OCI-LY1 (cell line): ENCODE results near the gene GNG4.

Experiments
- H2AFZ ChIP-seq: fragments of 200-600 bp; sonication (generic), shearing (Covaris generic); 2 replicates; pipeline ENCODE4 v1.6.0; 2014; ENCODE audit warnings: antibody characterized with exemption, mild to moderate bottlenecking, low read length
- H3F3A ChIP-seq: fragments of 200-600 bp; sonication (generic), shearing (Covaris generic); 2 replicates; pipeline ENCODE4 v1.6.0; 2014; ENCODE audit warnings: mild to moderate bottlenecking, antibody characterized with exemption, low read length, moderate library complexity; ENCODE audit not compliant: insufficient read depth
- H3K27ac ChIP-seq: fragments of 200-600 bp; sonication (generic); 2 replicates; pipeline ENCODE4 v1.5.1; 2014; ENCODE audit warnings: low read length, mixed run types, mild to moderate bottlenecking, low read depth; ENCODE audit not compliant: poor library complexity, severe bottlenecking
- H3K27me3 ChIP-seq: fragments of 200-600 bp; sonication (generic); 2 replicates; pipeline ENCODE4 v1.6.0; 2014; ENCODE audit warnings: antibody characterized with exemption, mild to moderate bottlenecking, low read length, moderate library complexity; ENCODE audit not compliant: insufficient read depth
- H3K36me3 ChIP-seq: fragments of 200-600 bp; sonication (generic); 2 replicates; pipeline ENCODE4 v1.6.1; 2014; ENCODE audit warnings: mild to moderate bottlenecking, antibody characterized with exemption, low read length, moderate library complexity, mixed read lengths; ENCODE audit not compliant: insufficient read depth
- H3K4me1 ChIP-seq: fragments of 200-600 bp; sonication (generic); 2 replicates; pipeline ENCODE4 v1.5.1; 2014; ENCODE audit warnings: mild to moderate bottlenecking, low read length, moderate library complexity; ENCODE audit not compliant: insufficient read depth, severe bottlenecking
- H3K4me2 ChIP-seq: fragments of 200-600 bp; sonication (generic), shearing (Covaris generic); 2 replicates; pipeline ENCODE4 v1.6.1; 2014; ENCODE audit warnings: low read length
- H3K4me3 ChIP-seq: fragments of 200-600 bp; sonication (generic); 2 replicates; pipeline ENCODE4 v1.5.1; 2014; ENCODE audit warnings: low read length, low read depth, mild to moderate bottlenecking, mixed read lengths; ENCODE audit not compliant: poor library complexity, severe bottlenecking
- H3K79me2 ChIP-seq: fragments of 200-600 bp; shearing (Covaris generic); 2 replicates; pipeline ENCODE4 v1.6.1; 2016; ENCODE audit warnings: mixed run types, low read length, mixed read lengths; ENCODE audit not compliant: insufficient read depth
- H3K9ac ChIP-seq: fragments of 200-600 bp; sonication (generic), shearing (Covaris generic); 2 replicates; pipeline ENCODE4 v1.6.1; 2014; ENCODE audit warnings: mild to moderate bottlenecking, low read length, mixed read lengths
- H3K9me2 ChIP-seq: fragments of 200-600 bp; sonication (generic), shearing (Covaris generic); 2 replicates; pipeline ENCODE4 v1.6.1; 2014; ENCODE audit warnings: low read depth, mild to moderate bottlenecking, low read length, mixed read lengths
- H3K9me3 ChIP-seq: fragments of 200-600 bp; shearing (Covaris generic); 2 replicates; pipeline ENCODE4 v1.6.1; 2014; ENCODE audit warnings: low read length, mixed read lengths
- H4K20me1 ChIP-seq: fragments of 200-600 bp; sonication (generic), shearing (Covaris generic); 2 replicates; pipeline ENCODE4 v1.6.0; 2016; ENCODE audit warnings: mild to moderate bottlenecking, low read length; ENCODE audit not compliant: insufficient read depth
- CTCF ChIP-seq: fragments of 200-600 bp; sonication (generic), shearing (Covaris generic); IDR thresholded peaks from 2 replicates; pipeline ENCODE4 v1.5.1; 2017; ENCODE audit warnings: mild to moderate bottlenecking, antibody characterized with exemption, low read length, moderate library complexity, mixed read lengths
- EZH2 ChIP-seq: fragments of 200-600 bp; sonication (generic), shearing (Covaris generic); IDR thresholded peaks from 2 replicates; pipeline ENCODE4 v1.8.0; 2017; ENCODE audit warnings: borderline replicate concordance, mixed run types, mild to moderate bottlenecking, antibody characterized with exemption, low read length, moderate library complexity, mixed read lengths

GNG4 gene

DNA sequence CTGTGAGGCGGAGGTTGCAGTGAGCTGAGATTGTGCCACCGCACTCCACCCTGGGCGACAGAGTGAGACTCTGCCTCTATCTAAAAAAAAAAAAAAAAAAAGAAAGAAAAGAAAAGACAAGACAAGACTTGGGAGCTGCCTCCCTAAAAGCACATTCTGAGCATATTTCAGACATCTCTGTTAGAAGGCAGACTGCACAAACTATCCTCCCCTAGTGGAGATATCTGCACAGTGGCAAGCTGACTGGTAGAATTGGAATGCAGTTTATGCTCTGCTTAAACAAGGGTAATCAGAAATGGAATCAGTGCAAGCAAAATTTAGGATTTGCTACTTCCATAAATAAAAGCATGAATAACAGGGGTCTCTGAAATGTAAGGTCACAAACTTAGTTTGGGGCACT, 31.8 kb downstream of the GNG4 start:
- TF ChIP-seq EZH2 (no peak), CTCF (no peak)
- H3K27ac ChIP-seq, result no peak overlapping the region
- no peak overlapping the region for H2AFZ ChIP-seq
- H3K4me2 ChIP-seq, result no peak overlapping the region
- H3K4me3 ChIP-seq, result no peak overlapping the region
- no peaks in the 10 kb centered on the region for H3K79me2 ChIP-seq
- H3K9me3 ChIP-seq, result no peaks in the 10 kb centered on the region
- H3F3A ChIP-seq, result no peaks in the 10 kb centered on the region
- no peaks in the 10 kb centered on the region for H3K27me3 ChIP-seq
- H3K9me2 ChIP-seq, result no peaks in the 10 kb centered on the region
- no peaks in the 10 kb centered on the region for H4K20me1 ChIP-seq
- H3K9ac ChIP-seq, result no peak overlapping the region
- no peaks in the 10 kb centered on the region for H3K36me3 ChIP-seq
- H3K4me1 ChIP-seq, result no peaks in the 10 kb centered on the region

DNA sequence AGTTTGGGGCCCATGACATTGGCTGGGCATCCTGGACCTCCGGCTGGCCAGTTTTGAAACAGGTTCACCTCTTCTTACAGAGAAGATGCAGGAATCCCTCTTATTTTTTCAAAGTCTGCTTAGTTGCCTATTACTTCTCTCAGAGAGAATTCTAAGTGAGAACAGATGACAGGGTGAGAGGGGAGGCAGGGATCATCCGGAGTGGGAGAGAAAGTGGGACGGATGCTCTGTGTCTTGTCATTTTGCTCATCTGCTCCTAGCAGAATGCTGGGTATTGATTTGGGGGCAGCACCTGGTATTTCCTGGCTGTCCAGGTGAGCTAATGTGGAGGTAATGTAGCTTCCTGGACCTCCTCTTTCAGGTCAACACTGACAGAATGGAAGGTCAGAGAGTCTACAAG, 32.4 kb downstream of the GNG4 start:
- H3K79me2 ChIP-seq, result no peaks in the 10 kb centered on the region
- H4K20me1 ChIP-seq, result no peaks in the 10 kb centered on the region
- no peak overlapping the region for H3K4me3 ChIP-seq
- TF ChIP-seq EZH2 (no peak), CTCF (no peak)
- H3K4me1 ChIP-seq, result no peaks in the 10 kb centered on the region
- no peak overlapping the region for H3K4me2 ChIP-seq
- H3F3A ChIP-seq, result no peaks in the 10 kb centered on the region
- H2AFZ ChIP-seq, result no peak overlapping the region
- H3K9me2 ChIP-seq, result no peaks in the 10 kb centered on the region
- H3K9me3 ChIP-seq, result no peaks in the 10 kb centered on the region
- no peaks in the 10 kb centered on the region for H3K27me3 ChIP-seq
- no peak overlapping the region for H3K9ac ChIP-seq
- no peaks in the 10 kb centered on the region for H3K36me3 ChIP-seq
- H3K27ac ChIP-seq, result no peak overlapping the region

GRCh38 chr1:235614442-235614954, 35.1 kb downstream of the GNG4 start:
- H3K4me1 ChIP-seq, result no peaks in the 10 kb centered on the region

More at GRCh38 chr1:235614442-235614954, 35.1 kb downstream of the GNG4 start:
- Histone ChIP-seq H3K79me2 (no peaks in the 10 kb centered on the region), H3F3A (no peaks in the 10 kb centered on the region), H3K27me3 (no peaks in the 10 kb centered on the region), H3K9ac (no peak overlapping the region), H3K36me3 (no peaks in the 10 kb centered on the region), H4K20me1 (no peaks in the 10 kb centered on the region), H3K27ac (no peak overlapping the region), H2AFZ (no peak overlapping the region), H3K9me2 (no peaks in the 10 kb centered on the region), H3K4me2 (no peak overlapping the region), H3K9me3 (no peaks in the 10 kb centered on the region), H3K4me3 (no peak overlapping the region)
- TF ChIP-seq CTCF (no peak), EZH2 (no peak)
